Gastroesophageal sphincter (tissue), 3 donors: Measurements from ENCODE around the gene MED23.

ENCODE experiments used
- CTCF ChIP-seq, 4 experiments: fragments of 200-600 bp in 2 of 4; fragments of 450-650 bp in 2 of 4; sonication (generic) in 1 of 4; IDR thresholded peaks; one replicate each; pipeline ENCODE4 v1.5.1; 2017 to 2019; ENCODE audit warnings: antibody characterized with exemption in 4 of 4, mild to moderate bottlenecking in 2 of 4, moderate library complexity in 2 of 4
- EP300 ChIP-seq: sonication (generic); formaldehyde crosslinking; IDR thresholded peaks from one replicate; pipeline ENCODE4 v1.6.1; 2017; ENCODE audit warnings: antibody characterized with exemption, mild to moderate bottlenecking
- POLR2A ChIP-seq, 2 donors: fragments of 450-650 bp; IDR thresholded peaks; one replicate each; pipeline ENCODE4 v1.6.1; 2017; ENCODE audit warnings: antibody characterized with exemption in 2 of 2, mild to moderate bottlenecking in 2 of 2, moderate library complexity in 1 of 2
- POLR2AphosphoS5 ChIP-seq: sonication (generic); formaldehyde crosslinking; IDR thresholded peaks from one replicate; pipeline ENCODE4 v1.6.1; 2017; ENCODE audit warnings: antibody characterized with exemption

GRCh38 chr6:131586543-131586942, 41.5 kb downstream of the MED23 start:
- no peak for TF ChIP-seq CTCF (IDR thresholded peaks at IDR 0.05)
- TF ChIP-seq POLR2A (IDR thresholded peaks at IDR 0.05): no peak
- TF ChIP-seq EP300: no peak
- TF ChIP-seq POLR2AphosphoS5: no peak
